Neural progenitor cell (in vitro differentiated cells): ENCODE measurements around the gene SUSD2. TPM values are rescaled to one million over a fixed set of nuclear protein-coding genes. Genes with fewer than 3 reads are reported as not detected.
"Not testable (repeated sequence)": the region's sequence is repeated elsewhere in the genome, so short reads cannot be mapped to it uniquely, and the experiment has no call there.

Experiments used
- DNase-seq: peaks from one replicate; pipeline ENCODE4 v3.0.0-alpha.2; 2016; ENCODE audit warnings: low spot score
- H2AFZ ChIP-seq: fragments of 200-600 bp; sonication (generic); replicated peaks from 2 replicates; pipeline ENCODE4 v1.6.1; 2016; ENCODE audit warnings: antibody characterized with exemption
- H3F3A ChIP-seq: fragments of 200-600 bp; sonication (generic); 2 replicates; pipeline ENCODE4 v1.6.1; 2016; ENCODE audit warnings: antibody characterized with exemption, low read depth
- H3K27ac ChIP-seq: fragments of 200-600 bp; sonication (generic); 2 replicates; pipeline ENCODE4 v1.5.1; 2016; ENCODE audit warnings: mild to moderate bottlenecking
- H3K27me3 ChIP-seq: fragments of 200-600 bp; sonication (generic); 2 replicates; pipeline ENCODE4 v1.6.1; 2016; ENCODE audit warnings: mild to moderate bottlenecking, moderate library complexity
- H3K36me3 ChIP-seq: fragments of 200-600 bp; sonication (generic); 2 replicates; pipeline ENCODE4 v1.5.1; 2016
- H3K4me1 ChIP-seq: fragments of 200-600 bp; sonication (generic); 2 replicates; pipeline ENCODE4 v1.6.1; 2016; ENCODE audit warnings: mixed run types
- H3K4me2 ChIP-seq: fragments of 200-600 bp; sonication (generic); 2 replicates; pipeline ENCODE4 v1.6.1; 2016
- H3K4me3 ChIP-seq: fragments of 200-600 bp; sonication (generic); 2 replicates; pipeline ENCODE4 v1.5.1; 2016
- H3K79me2 ChIP-seq: fragments of 200-600 bp; sonication (generic); 2 replicates; pipeline ENCODE4 v1.6.1; 2016; ENCODE audit warnings: low read depth
- H3K9ac ChIP-seq: fragments of 200-600 bp; sonication (generic); 2 replicates; pipeline ENCODE4 v1.6.1; 2016
- H3K9me3 ChIP-seq: fragments of 200-600 bp; sonication (generic); 2 replicates; pipeline ENCODE4 v1.5.1; 2016; ENCODE audit warnings: low read depth
- H4K20me1 ChIP-seq: fragments of 200-600 bp; sonication (generic); 2 replicates; pipeline ENCODE4 v1.6.1; 2016; ENCODE audit warnings: low read depth
- H3K27ac Mint-ChIP-seq: 3 replicates; pipeline ENCODE4 v1.8.0; 2021; ENCODE audit warnings: mixed read lengths
- H3K27me3 Mint-ChIP-seq: 2 replicates; pipeline ENCODE4 v1.8.0; 2022; ENCODE audit warnings: low read depth, mild to moderate bottlenecking, inconsistent platforms, moderate library complexity, mixed read lengths; ENCODE audit not compliant: insufficient read depth
- H3K36me3 Mint-ChIP-seq: 3 replicates; pipeline ENCODE4 v1.8.0; 2021; ENCODE audit warnings: mixed read lengths
- H3K4me1 Mint-ChIP-seq: 3 replicates; pipeline ENCODE4 v1.8.0; 2021; ENCODE audit warnings: mixed read lengths
- H3K4me3 Mint-ChIP-seq: 3 replicates; pipeline ENCODE4 v1.8.0; 2021; ENCODE audit warnings: mild to moderate bottlenecking, moderate library complexity, mixed read lengths
- H3K9me3 Mint-ChIP-seq: 3 replicates; pipeline ENCODE4 v1.8.0; 2020; ENCODE audit warnings: mixed read lengths
- CTCF ChIP-seq: fragments of 200-600 bp; sonication (generic); IDR thresholded peaks from 2 replicates; pipeline ENCODE4 v1.5.1; 2017; ENCODE audit warnings: antibody characterized with exemption, mild to moderate bottlenecking
- EZH2 ChIP-seq: fragments of 200-600 bp; sonication (generic); IDR thresholded peaks from 2 replicates; pipeline ENCODE4 v1.6.1; 2017; ENCODE audit warnings: antibody characterized with exemption, mild to moderate bottlenecking, moderate library complexity
- EZH2phosphoT487 ChIP-seq: fragments of 200-600 bp; sonication (generic); IDR thresholded peaks from 2 replicates; pipeline ENCODE4 v1.6.1; 2017; ENCODE audit warnings: antibody characterized with exemption
- total RNA-seq: library from RNA; depleted of rRNA; stranded (reverse); fragments of >200 nt; gene quantifications from 2 replicates; pipeline ENCODE4 v1.2.3, GENCODE V29; 2015; ENCODE audit warnings: low replicate concordance

The SUSD2 gene
- total RNA-seq, 1 donor from 2014 or later = 0.02 TPM

GRCh38 chr22:24134090-24134846 is 47.0 kb upstream of the SUSD2 start:
- Histone ChIP-seq H4K20me1 (no peaks in the 10 kb centered on the region), H3K27me3 (no peaks in the 10 kb centered on the region), H3K9ac (no peak overlapping the region), H3K27ac (no peak overlapping the region), H3K4me3 (no peak overlapping the region), H2AFZ (no peak overlapping the region), H3F3A (no peaks in the 10 kb centered on the region), H3K36me3 (no peaks in the 10 kb centered on the region), H3K9me3 (no peaks in the 10 kb centered on the region), H3K79me2 (no peaks in the 10 kb centered on the region), H3K4me1 (no peaks in the 10 kb centered on the region), H3K4me2 (no peak overlapping the region)
- H3K9me3 Mint-ChIP-seq = no peaks in the 10 kb centered on the region
- peaks cover 9% of the 10 kb centered on the region for H3K36me3 Mint-ChIP-seq
- H3K4me1 Mint-ChIP-seq = peaks cover 26% of the 10 kb centered on the region
- peak; percentile 23 for DNase-seq
- TF ChIP-seq EZH2phosphoT487 = no peak
- TF ChIP-seq CTCF = no peak
- no peak for TF ChIP-seq EZH2
- peak overlapping the region; percentile 42 for H3K27ac Mint-ChIP-seq
- H3K4me3 Mint-ChIP-seq = peak overlapping the region; percentile 67
- H3K27me3 Mint-ChIP-seq = peaks cover 4% of the 10 kb centered on the region

- not testable (repeated sequence) for H3K27ac ChIP-seq, H3K36me3 ChIP-seq, H3K4me3 Mint-ChIP-seq
Measured at GRCh38 chr22:24136533-24136932, 44.8 kb upstream of the SUSD2 start.

GRCh38 chr22:24137595-24137994 is 43.7 kb upstream of the SUSD2 start:
- no peak overlapping the region for H2AFZ ChIP-seq
- no peaks in the 10 kb centered on the region for H3K27me3 ChIP-seq
- TF ChIP-seq EZH2phosphoT487 (no peak), EZH2 (no peak), CTCF (no peak)
- H3K4me2 ChIP-seq = no peak overlapping the region
- no peak overlapping the region for H3K9ac ChIP-seq
- H3K4me1 ChIP-seq = no peaks in the 10 kb centered on the region
- no peak overlapping the region for H3K27ac ChIP-seq
- Mint-ChIP-seq H3K36me3 (peaks cover 9% of the 10 kb centered on the region), H3K27ac (no peak overlapping the region), H3K9me3 (no peaks in the 10 kb centered on the region), H3K4me1 (peaks cover 26% of the 10 kb centered on the region), H3K27me3 (peaks cover 6% of the 10 kb centered on the region), H3K4me3 (no peak overlapping the region)
- H3F3A ChIP-seq = no peaks in the 10 kb centered on the region
- DNase-seq = no peak
- H4K20me1 ChIP-seq = no peaks in the 10 kb centered on the region
- no peak overlapping the region for H3K4me3 ChIP-seq
- H3K79me2 ChIP-seq = no peaks in the 10 kb centered on the region
- H3K9me3 ChIP-seq = no peaks in the 10 kb centered on the region
- H3K36me3 ChIP-seq = no peaks in the 10 kb centered on the region

More at GRCh38 chr22:24136533-24136932, 44.8 kb upstream of the SUSD2 start:
- peaks cover 26% of the 10 kb centered on the region for H3K4me1 Mint-ChIP-seq
- not testable (repeated sequence) for H3K36me3 Mint-ChIP-seq, H3K4me3 ChIP-seq, H3K9ac ChIP-seq, H3K79me2 ChIP-seq, H3K4me1 ChIP-seq, H3K27me3 Mint-ChIP-seq, H2AFZ ChIP-seq, H3K9me3 Mint-ChIP-seq, H3K27me3 ChIP-seq, H3K9me3 ChIP-seq, H4K20me1 ChIP-seq, H3K4me2 ChIP-seq, H3K27ac Mint-ChIP-seq, H3F3A ChIP-seq, DNase-seq

GRCh38 chr22:24138649-24139420 is 42.5 kb upstream of the SUSD2 start:
- Histone ChIP-seq H3K4me2 (no peak overlapping the region), H3K36me3 (no peaks in the 10 kb centered on the region), H3K9ac (no peak overlapping the region), H3K9me3 (no peaks in the 10 kb centered on the region), H3K4me1 (no peaks in the 10 kb centered on the region), H3K27me3 (no peaks in the 10 kb centered on the region), H3K79me2 (no peaks in the 10 kb centered on the region), H2AFZ (no peak overlapping the region), H3K4me3 (no peak overlapping the region), H3K27ac (no peak overlapping the region), H4K20me1 (peaks cover 11% of the 10 kb centered on the region), H3F3A (no peaks in the 10 kb centered on the region)
- H3K27ac Mint-ChIP-seq = no peak overlapping the region
- DNase-seq = no peak
- no peak for TF ChIP-seq EZH2
- H3K36me3 Mint-ChIP-seq = peaks cover 9% of the 10 kb centered on the region
- peaks cover 4% of the 10 kb centered on the region for H3K27me3 Mint-ChIP-seq
- H3K4me3 Mint-ChIP-seq = no peak overlapping the region
- peaks cover 15% of the 10 kb centered on the region for H3K4me1 Mint-ChIP-seq
- H3K9me3 Mint-ChIP-seq = no peaks in the 10 kb centered on the region
